ENCODE measurements around the gene MAD1L1. TPM values are rescaled to one million over a fixed set of nuclear protein-coding genes. Genes with fewer than 3 reads are reported as not detected.

MAD1L1 gene
- total RNA-seq, 2 donors from 2014 or later, result 46.7 to 66.0 TPM

DNA sequence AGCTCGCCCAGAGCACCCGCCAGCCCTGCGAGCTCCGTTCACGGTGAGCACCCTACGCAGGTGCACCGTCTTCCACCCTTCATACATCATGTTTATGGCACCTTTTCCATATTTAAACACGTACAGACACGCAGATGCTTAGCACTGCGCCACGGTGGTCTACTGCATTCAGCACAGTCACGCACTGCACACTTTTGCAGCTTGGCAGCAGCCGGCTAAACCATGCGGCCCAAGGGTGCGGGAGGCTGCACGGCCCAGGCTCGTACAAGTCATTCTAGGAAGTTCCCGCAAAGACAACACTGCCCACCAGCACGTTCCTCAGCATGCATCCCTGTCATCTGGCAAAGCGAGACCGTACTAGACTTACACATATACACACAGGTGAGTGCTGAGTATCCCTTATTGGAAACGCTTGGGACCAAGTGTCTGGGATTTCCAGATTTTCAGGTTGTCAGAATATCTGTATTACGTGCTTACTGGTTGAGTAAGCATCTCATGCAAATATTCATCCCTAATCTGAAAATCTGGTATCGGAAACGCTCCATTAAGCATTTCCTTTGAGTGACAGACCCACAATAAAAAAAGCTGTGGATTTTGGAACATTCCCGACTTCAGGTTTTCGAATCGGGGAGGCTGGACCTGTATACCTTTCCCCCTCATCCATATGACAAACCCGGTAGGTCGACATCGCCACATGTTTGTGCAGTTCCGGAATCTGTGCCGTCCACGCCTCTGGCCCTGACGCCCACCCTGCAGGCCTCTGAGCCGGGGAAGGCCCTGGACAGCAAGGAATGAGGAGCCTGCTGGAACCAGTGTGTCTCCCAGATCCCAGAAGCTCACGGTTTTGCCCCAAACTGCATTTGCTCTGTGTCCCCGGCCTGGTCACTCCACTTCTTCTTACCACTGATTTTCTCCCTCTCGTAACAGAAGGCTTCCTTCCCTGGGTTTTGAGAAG is 340.5 kb downstream of the MAD1L1 start:
- H3K9me3 Mint-ChIP-seq, result peaks cover 3% of the 10 kb centered on the region
- H3K4me3 Mint-ChIP-seq, result no peak overlapping the region
- H3K4me1 Mint-ChIP-seq, result no peaks in the 10 kb centered on the region
- no peak overlapping the region for H3K27ac Mint-ChIP-seq
- no peaks in the 10 kb centered on the region for H3K27me3 Mint-ChIP-seq
- peaks cover 21% of the 10 kb centered on the region for H3K36me3 Mint-ChIP-seq (ENCODE audit: low read depth)
- ATAC-seq (replicated peaks), result no peak

- H3K4me3 Mint-ChIP-seq, result no peak overlapping the region
- H3K9me3 Mint-ChIP-seq, result peaks cover 3% of the 10 kb centered on the region
- no peak overlapping the region for H3K27ac Mint-ChIP-seq
- H3K36me3 Mint-ChIP-seq (ENCODE audit: low read depth), result peaks cover 11% of the 10 kb centered on the region
- H3K4me1 Mint-ChIP-seq, result no peaks in the 10 kb centered on the region
- ATAC-seq (replicated peaks), result no peak
- H3K27me3 Mint-ChIP-seq, result no peaks in the 10 kb centered on the region
Measured at GRCh38 chr7:1890289-1891235, 342.2 kb downstream of the MAD1L1 start.

DNA sequence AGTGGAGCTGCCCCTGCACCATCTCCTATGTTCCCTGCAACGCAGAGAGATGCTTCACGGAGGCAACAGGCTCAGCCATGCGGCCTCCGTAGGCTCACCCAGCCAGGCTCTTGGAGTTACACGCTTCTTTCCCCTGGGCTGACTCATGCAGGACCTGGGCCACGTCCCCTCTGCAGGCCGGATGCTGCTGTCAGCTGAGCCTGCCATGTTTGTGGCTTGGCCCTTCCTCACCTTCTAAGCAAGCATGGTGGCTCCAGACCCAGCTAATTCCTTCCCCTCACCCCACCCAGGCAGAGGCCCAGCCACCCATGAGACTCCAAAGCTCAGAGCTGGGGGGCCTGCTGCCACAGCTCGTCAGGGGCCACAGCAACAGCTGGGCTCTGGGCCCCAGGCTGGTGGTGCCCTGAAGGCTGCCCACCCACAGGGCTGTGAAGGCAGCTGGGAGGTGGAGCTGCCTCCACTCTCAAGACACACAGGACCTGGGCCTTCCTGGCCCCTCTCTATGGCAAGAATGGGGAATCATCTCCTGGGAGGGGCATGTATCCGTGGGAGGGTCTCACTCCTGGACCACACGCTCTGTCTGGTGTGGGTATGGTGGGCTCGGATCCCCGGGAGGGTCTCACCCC is 343.1 kb downstream of the MAD1L1 start:
- no peaks in the 10 kb centered on the region for H3K27me3 Mint-ChIP-seq

GRCh38 chr7:1889091-1889490 is 343.7 kb downstream of the MAD1L1 start:
- H3K36me3 Mint-ChIP-seq (ENCODE audit: low read depth), result peaks cover 11% of the 10 kb centered on the region
- no peaks in the 10 kb centered on the region for H3K27me3 Mint-ChIP-seq
- no peak for ATAC-seq (replicated peaks)
- H3K9me3 Mint-ChIP-seq, result peaks cover 3% of the 10 kb centered on the region
- no peak overlapping the region for H3K4me3 Mint-ChIP-seq
- no peaks in the 10 kb centered on the region for H3K4me1 Mint-ChIP-seq
- no peak overlapping the region for H3K27ac Mint-ChIP-seq

More for the DNA sequence above, 343.1 kb downstream of the MAD1L1 start:
- H3K4me1 Mint-ChIP-seq, result no peaks in the 10 kb centered on the region
- H3K9me3 Mint-ChIP-seq, result peaks cover 3% of the 10 kb centered on the region
- no peak overlapping the region for H3K27ac Mint-ChIP-seq
- H3K36me3 Mint-ChIP-seq (ENCODE audit: low read depth), result peaks cover 11% of the 10 kb centered on the region
- ATAC-seq (replicated peaks), result peak; percentile 49
- H3K4me3 Mint-ChIP-seq, result no peak overlapping the region

DNA sequence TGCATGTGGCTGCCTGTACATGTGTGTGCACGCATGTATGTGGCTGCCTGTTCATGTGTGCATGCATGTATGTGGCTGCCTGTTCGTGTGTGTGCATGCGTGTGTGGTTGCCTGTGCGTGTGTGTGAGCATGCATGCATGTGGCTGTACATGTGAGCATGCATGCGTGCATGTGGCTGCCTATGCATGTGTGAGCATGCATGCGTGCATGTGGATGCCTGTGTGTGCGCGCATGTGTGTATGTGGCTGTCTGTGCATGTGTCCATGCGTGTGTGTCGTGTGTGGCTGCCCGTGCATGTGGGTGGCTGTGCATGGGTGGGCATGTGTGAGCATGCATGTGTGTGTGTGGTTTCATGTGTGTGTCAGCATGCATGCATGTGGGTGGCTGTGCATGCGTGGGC is 344.3 kb downstream of the MAD1L1 start:
- H3K27ac Mint-ChIP-seq, result no peak overlapping the region
- peaks cover 3% of the 10 kb centered on the region for H3K9me3 Mint-ChIP-seq
- no peak overlapping the region for H3K4me3 Mint-ChIP-seq
- H3K27me3 Mint-ChIP-seq, result no peaks in the 10 kb centered on the region
- H3K36me3 Mint-ChIP-seq (ENCODE audit: low read depth), result peaks cover 11% of the 10 kb centered on the region
- no peak for ATAC-seq (replicated peaks)
- H3K4me1 Mint-ChIP-seq, result no peaks in the 10 kb centered on the region

DNA sequence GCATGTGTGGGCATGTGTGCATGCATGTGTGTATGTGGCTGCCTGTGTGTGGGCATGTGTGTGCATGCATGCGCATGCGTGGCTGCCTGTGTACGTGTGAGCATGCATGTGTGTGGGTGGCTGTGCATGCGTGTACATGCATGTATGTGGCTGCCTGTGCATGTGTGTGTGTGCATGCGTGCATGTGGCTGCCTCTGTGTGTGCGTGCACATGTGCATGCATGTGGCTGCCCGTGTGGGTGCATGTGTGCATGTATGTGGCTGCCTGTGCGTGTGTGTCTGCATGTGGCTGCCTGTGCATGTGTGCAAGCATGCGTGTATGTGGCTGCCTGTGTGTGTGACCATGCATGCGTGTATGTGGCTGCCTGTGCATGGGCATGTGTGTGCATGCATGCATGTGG is 345.5 kb downstream of the MAD1L1 start:
- Mint-ChIP-seq H3K4me1 (no peaks in the 10 kb centered on the region), H3K36me3 (ENCODE audit: low read depth) (peaks cover 11% of the 10 kb centered on the region), H3K4me3 (no peak overlapping the region), H3K27ac (no peak overlapping the region), H3K27me3 (no peaks in the 10 kb centered on the region), H3K9me3 (peaks cover 3% of the 10 kb centered on the region)
- ATAC-seq (replicated peaks), result no peak

DNA sequence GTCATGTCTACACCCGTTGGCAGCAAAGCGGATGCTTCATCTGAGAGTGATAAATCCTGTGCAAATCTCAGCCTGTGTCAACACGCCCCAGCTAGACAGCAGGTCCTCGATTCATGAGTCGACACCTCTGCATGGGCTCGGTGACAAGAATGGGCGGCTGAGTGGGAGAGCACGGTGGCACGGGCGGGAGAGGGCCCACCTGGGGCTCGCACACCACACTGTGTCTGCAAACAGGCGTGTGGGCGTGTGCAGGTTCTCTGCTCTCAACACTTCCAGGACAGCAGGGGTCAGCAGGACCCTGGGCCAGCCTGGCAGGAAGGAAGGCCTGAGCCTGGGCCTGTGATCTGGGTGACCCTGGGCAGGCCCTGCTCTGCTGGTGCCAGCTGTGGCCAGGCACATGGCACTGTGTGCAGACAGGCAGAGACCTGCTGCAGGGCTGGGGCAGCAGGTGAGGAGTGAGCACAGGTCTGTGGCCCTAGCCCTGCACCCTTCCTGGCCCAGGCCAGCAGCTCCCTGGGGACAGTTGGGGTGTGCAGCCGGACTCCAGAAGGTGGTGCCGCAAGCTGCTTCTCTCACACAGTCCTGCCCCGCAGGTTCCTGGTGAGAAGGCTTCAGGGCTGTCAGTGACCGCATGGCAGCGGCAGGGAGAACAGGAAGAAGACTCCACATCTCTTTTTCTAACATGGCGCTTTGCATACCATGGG is 346.2 kb downstream of the MAD1L1 start:
- H3K9me3 Mint-ChIP-seq, result peaks cover 3% of the 10 kb centered on the region
- H3K4me3 Mint-ChIP-seq, result no peak overlapping the region
- H3K27ac Mint-ChIP-seq, result no peak overlapping the region
- peaks cover 11% of the 10 kb centered on the region for H3K36me3 Mint-ChIP-seq (ENCODE audit: low read depth)
- ATAC-seq (replicated peaks), result no peak
- H3K27me3 Mint-ChIP-seq, result no peaks in the 10 kb centered on the region
- H3K4me1 Mint-ChIP-seq, result no peaks in the 10 kb centered on the region

GRCh38 chr7:1885465-1886226 is 347.1 kb downstream of the MAD1L1 start:
- Mint-ChIP-seq H3K27me3 (no peaks in the 10 kb centered on the region), H3K4me3 (no peak overlapping the region), H3K9me3 (peaks cover 3% of the 10 kb centered on the region), H3K27ac (no peak overlapping the region), H3K4me1 (no peaks in the 10 kb centered on the region), H3K36me3 (ENCODE audit: low read depth) (peaks cover 11% of the 10 kb centered on the region)
- no peak for ATAC-seq (replicated peaks)

GRCh38 chr7:1884583-1885350 is 348.0 kb downstream of the MAD1L1 start:
- ATAC-seq (replicated peaks), result no peak
- Mint-ChIP-seq H3K27me3 (no peaks in the 10 kb centered on the region), H3K4me1 (no peaks in the 10 kb centered on the region), H3K4me3 (no peak overlapping the region), H3K27ac (no peak overlapping the region), H3K36me3 (ENCODE audit: low read depth) (peaks cover 11% of the 10 kb centered on the region), H3K9me3 (peaks cover 3% of the 10 kb centered on the region)

DNA sequence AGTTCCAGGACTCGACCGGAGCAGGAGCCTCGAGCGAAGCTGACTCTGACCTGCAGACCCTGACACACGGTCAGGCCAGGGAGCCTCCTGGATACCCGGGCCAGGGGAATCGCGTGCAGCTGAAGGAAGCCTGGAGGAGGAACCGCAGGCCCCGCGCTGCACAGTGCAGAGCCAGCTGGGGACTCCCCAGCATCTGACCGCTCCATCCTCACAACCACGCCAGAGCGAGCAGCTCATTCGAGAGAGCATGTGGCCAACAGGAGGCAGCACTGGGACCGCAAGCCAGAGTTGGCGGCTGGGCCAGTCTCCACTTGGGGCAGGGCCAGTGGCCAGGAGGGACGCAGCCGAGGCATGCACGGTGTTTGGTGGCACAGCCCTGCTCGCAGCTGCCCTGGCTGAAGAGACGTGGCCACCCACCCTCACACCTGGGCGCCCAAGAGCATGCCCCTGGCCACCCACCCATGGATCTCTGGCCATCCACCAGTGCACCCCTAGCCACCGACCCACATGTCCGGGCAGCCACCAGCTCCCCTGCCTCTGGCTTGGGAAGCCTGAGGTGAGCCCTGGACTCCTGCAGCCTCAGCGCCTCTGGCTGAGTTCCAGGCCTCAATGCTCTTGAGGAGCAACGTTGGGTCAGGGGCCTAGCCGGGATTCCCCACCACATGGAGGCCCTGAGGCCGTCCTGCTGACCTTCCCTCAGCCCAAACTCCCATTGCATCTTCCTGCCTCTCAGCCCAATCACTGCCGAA is 348.7 kb downstream of the MAD1L1 start:
- H3K9me3 Mint-ChIP-seq, result peaks cover 3% of the 10 kb centered on the region
- H3K4me1 Mint-ChIP-seq, result no peaks in the 10 kb centered on the region
- peaks cover 11% of the 10 kb centered on the region for H3K36me3 Mint-ChIP-seq (ENCODE audit: low read depth)
- H3K27ac Mint-ChIP-seq, result no peak overlapping the region
- H3K27me3 Mint-ChIP-seq, result no peaks in the 10 kb centered on the region
- no peak overlapping the region for H3K4me3 Mint-ChIP-seq
- no peak for ATAC-seq (replicated peaks)

DNA sequence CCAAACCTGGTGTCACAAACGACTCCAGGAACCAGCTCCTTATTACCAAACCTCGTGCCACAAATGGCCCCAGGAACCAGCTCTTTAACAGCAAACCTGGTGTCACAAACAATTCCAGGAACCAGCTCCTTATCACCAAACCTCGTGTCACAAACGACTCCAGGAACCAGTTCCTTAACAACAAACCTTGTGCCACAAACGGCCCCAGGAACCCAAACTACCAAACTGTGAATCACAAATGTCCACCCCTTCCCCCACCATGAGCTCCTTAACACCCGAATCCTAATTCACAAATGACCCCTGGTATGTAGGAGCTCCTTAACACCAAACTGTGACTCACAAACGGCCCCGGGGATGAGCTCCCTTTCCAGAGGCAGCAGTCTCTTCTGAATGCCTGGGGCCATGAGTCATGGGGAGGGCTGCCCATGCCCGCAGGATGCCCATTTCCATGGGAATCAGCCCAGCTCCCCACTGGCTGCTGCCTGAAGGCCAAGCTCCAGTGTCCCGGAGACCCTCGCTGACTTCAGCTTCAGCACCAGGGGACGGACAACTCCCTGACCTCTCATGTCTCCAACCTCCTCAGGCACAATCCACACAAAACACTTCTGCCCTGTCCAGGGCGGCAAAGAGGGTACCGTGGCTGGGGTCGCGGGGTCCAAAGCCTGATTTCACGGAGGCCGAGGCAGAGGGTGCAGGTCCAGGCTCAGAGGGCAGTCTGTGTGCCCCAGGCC is 349.5 kb downstream of the MAD1L1 start:
- ATAC-seq (replicated peaks), result no peak
- H3K27ac Mint-ChIP-seq, result no peak overlapping the region
- peaks cover 8% of the 10 kb centered on the region for H3K36me3 Mint-ChIP-seq (ENCODE audit: low read depth)
- H3K27me3 Mint-ChIP-seq, result no peaks in the 10 kb centered on the region
- no peaks in the 10 kb centered on the region for H3K4me1 Mint-ChIP-seq
- no peak overlapping the region for H3K4me3 Mint-ChIP-seq
- peaks cover 1% of the 10 kb centered on the region for H3K9me3 Mint-ChIP-seq

DNA sequence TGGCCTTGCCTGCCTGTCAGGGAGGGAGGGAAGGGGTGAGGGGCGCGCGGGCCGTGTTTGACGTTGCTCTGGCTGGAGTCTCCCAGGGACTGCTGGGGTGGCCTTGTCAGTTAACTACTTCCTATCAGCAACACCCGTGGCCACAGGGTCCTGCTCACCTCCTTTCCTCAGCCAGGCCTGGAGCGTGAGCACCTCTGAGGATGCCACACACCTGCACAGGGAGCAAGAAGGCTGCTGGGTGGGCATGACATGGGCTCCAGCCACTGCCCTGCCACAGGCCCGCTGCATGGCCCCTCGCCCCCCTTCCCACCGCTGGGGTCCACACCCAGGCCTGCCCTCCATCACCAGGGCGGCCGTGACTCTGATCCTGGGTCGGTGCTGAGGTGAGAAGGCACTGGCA is 350.3 kb downstream of the MAD1L1 start:
- Mint-ChIP-seq H3K36me3 (ENCODE audit: low read depth) (peaks cover 6% of the 10 kb centered on the region), H3K9me3 (peaks cover 4% of the 10 kb centered on the region), H3K27me3 (no peaks in the 10 kb centered on the region), H3K4me1 (no peaks in the 10 kb centered on the region), H3K27ac (no peak overlapping the region), H3K4me3 (no peak overlapping the region)
- no peak for ATAC-seq (replicated peaks)

Data from activated T-helper 17 cell treated with anti-CD3 and anti-CD28 coated beads, Interleukin-2, amount 50 U/mL, for 72 hours (primary cell).